NOMO-1 (cell line): ENCODE results near the gene RIT2.
"Not testable (repeated sequence)": the region's sequence is repeated elsewhere in the genome, so short reads cannot be mapped to it uniquely, and the experiment has no call there.

Experiments used
- DNase-seq, 2 experiments: peaks; one replicate each; lab custom pipeline; 2025; ENCODE audit not compliant: unreplicated experiment in 2 of 2; lab: John Stamatoyannopoulos, UW

The RIT2 gene

GRCh38 chr18:42860011-42860410 lies 255.5 kb downstream of the RIT2 start:
- no peak for DNase-seq

- DNase-seq: no peak
Measured at GRCh38 chr18:42854558-42854957, 260.9 kb downstream of the RIT2 start.

- no peak for DNase-seq
Measured at GRCh38 chr18:42850174-42851083, 265.1 kb downstream of the RIT2 start.

GRCh38 chr18:42839408-42839807 lies 276.1 kb downstream of the RIT2 start:
- DNase-seq: no peak

DNA sequence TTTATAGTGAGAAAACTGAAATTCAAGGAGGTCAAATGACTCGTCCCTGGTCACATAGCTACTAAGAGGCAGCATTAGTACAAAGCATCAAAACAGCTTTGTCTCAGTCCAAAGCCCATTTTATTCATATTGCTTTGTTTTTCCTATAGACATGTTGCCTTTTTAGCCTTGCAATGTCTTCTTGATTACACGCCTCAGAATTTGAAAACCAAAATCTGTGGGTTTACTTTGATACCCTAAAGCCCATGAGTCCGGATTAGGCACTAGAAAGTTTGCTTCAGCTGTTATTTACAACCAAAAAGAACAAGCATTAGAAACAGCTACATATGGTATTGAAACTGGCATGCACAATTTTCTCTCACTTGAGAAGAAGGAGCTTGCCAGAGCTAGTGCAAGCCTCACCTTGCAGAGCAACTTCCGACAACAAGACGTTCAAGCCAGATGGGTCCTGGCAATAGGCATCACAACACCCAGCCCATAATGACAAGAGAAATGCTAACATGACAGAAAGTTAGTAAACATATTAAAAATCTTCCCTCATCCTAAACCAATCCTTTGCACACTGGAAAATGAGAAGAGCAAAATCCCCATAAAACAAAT lies 276.8 kb downstream of the RIT2 start:
- DNase-seq: no peak

DNA sequence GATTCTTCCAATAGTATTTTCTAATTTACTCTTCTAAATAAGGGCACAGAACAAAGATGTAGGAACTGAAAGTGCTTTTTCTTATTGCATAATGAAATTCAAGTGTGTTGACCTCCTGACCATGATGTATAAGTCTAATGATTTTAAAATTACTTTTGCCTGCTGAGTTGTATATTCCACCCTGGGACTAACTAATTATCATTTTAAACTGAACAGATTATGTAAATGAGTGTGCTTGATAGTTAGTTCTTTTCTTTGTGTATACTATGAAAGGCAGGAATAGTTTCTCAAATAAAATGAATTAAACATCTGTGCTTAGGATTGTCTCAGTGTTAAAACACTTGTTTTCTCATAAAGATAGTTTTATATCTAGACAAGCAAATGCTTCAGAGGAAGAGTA lies 284.5 kb downstream of the RIT2 start:
- no peak for DNase-seq

GRCh38 chr18:42828881-42829280 lies 286.6 kb downstream of the RIT2 start:
- DNase-seq: no peak

DNA sequence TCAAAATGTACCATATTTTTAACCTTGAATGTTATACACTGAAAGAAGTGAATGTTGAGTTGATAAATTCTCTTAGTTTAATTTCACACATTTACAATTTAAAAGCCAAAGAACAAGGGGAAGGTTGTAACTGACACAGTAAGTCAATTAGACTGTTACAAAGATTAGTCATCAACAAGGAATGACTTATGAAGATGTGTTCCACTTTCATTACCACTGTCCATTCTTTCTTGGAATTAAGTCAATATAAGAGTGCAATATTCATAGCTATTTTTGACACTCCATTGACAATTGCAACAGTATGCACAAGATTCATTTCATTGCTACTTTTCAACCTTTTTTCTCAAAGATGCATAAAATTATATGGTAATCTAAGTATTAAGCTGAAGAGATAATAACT lies 291.3 kb downstream of the RIT2 start:
- DNase-seq: no peak

GRCh38 chr18:42822711-42823110 lies 292.8 kb downstream of the RIT2 start:
- DNase-seq: no peak

- no peak for DNase-seq
Measured at GRCh38 chr18:42821492-42821891, 294.0 kb downstream of the RIT2 start.

GRCh38 chr18:42814618-42815017 lies 300.9 kb downstream of the RIT2 start:
- no peak for DNase-seq

- DNase-seq: no peak
Measured at GRCh38 chr18:42814184-42814583, 301.3 kb downstream of the RIT2 start.

DNA sequence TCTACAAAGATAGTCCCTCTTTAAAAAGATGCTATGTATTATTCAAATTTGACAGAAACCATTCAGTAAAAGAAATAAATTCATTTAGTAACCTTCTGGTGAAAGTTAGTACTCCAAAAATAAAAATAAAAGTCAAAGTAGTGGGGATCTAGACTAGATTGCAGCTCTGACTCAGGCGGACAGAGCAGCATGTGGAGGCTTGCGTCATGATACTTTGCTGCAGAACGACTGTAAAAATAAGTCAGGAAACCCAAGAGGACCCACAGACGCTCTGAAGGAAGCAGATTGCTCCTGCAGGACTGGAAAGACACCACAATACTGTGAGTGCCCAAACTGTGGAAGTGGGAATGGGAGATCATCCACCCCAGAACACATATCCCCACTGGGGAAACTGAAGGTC lies 301.9 kb downstream of the RIT2 start:
- no peak for DNase-seq

GRCh38 chr18:42807887-42808286 lies 307.6 kb downstream of the RIT2 start:
- DNase-seq: no peak

- no peak for DNase-seq
Measured at GRCh38 chr18:42801706-42802105, 313.8 kb downstream of the RIT2 start.

DNA sequence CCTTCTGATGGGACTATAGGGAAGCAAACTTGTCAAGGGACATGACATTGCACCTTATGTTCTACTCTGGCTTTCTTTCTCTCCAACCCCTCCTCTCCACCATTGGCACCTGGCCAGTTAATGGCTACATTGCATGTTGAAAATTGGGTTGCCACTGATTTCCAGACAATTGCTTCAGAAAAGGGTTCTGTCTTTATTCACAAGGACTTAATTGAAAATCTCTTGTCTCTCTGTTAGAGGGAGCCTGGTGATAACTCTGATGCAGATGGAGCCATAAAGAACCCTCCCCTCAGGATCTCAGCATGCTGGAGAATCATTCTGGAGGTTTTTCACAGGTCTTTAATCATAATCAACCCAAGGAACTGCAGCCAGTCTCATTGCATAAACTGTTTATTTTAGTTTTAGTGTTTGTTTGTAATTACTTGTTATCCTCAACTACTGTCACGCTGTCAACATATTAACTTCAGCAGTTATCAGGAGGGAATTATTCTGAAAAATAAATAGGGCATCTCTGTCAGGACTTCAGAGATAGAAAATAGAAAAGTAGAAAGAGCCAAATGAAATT lies 316.8 kb downstream of the RIT2 start:
- no peak for DNase-seq

GRCh38 chr18:42795213-42795789 lies 320.2 kb downstream of the RIT2 start:
- DNase-seq: not testable (repeated sequence)

DNA sequence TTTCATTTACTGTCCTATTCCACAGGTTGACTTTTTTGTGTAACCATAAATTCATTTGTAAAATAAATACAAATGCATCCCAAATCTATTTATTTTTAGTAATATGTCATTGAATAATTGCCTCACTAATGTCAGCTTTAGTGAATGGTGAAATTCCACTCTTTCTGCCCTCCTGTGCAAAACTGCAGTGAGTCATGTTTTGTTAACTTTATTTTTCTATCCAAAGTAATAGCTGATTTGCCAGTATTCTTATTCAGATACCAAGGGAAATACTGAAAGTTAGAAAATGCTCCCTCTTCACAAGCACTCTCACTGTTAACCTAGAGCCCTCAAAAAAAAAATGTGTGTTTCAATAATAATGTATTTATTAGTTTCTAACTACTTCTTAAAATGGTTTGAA lies 322.8 kb downstream of the RIT2 start:
- DNase-seq: no peak

DNA sequence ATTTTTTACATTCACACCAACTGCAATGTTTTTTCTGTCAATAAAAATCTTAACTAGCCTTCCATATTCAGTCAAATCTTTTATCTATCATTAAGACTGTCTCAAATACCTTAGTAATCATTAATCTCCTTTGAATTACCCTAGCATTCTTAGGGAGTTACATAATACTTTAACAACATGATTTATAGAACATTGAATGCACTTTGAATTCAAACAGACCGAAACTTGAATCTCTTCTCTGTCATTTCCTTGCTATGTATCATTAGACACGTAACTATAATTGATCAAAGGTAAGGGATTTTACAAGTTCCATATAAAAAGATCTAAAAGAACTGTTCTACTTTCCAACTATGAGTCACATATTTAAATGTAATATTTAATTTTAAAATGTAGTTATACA lies 330.9 kb downstream of the RIT2 start:
- DNase-seq: no peak

- no peak for DNase-seq
Measured at GRCh38 chr18:42782929-42783328, 332.6 kb downstream of the RIT2 start.

DNA sequence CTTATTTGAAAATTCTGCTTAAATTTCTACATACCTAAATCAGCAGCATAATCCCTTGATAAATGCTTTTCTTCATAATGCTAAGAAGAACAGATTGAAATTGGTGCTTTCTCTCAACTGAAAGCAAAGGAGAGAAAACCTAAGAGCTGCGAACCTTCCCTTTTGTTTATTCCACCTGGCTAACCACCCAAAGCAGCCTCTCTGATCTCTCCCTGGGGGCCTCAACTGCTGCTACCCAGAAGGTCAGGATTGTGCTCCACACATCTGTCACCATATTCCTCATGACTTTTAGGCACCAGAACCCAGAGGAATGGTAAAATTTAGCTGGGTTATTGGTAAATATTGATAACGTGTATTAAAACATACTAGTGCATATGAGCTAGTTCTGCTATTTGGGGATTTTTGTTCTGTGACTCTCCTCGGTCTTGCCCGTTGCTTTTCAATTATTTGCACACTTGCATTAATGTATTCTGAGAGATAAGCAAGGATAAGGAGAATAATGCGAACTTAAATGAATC lies 334.1 kb downstream of the RIT2 start:
- no peak for DNase-seq
